GM21576 (cell line): ENCODE measurements around the gene GDF11.

Source experiments
- ATAC-seq: cut with Tn5 transposase; IDR thresholded peaks from one replicate; pipeline ENCODE4 v1.9.1; 2021; ENCODE audit warnings: mild to moderate bottlenecking, moderate library complexity; ENCODE audit not compliant: unreplicated experiment

Gene GDF11

GRCh38 chr12:55742719-55743405 is at the start of gene GDF11:
TSS of gene GDF11 (plus strand) at chr12:55743122. CDS start at chr12:55743317, 195 bp downstream.
- ATAC-seq, result peak; percentile 29

GRCh38 chr12:55693323-55694187 is 49.4 kb upstream of the GDF11 start:
- no peak for ATAC-seq

DNA sequence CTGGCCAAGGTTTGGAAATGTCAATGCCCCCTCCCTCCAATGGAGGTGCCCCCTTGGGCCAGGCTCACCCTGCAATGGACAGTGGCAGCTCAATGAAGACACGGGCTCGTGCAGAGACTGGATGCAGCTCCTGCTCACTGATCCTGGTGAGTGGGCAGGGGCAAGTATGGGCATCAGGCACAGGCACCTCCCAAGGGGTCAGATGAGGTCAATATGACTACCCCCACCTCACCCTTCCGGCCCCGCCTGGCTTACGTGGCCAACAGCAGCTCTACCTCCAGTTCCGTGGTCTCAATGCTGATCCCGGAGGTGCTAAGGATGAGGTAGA is 48.8 kb upstream of the GDF11 start:
- no peak for ATAC-seq

DNA sequence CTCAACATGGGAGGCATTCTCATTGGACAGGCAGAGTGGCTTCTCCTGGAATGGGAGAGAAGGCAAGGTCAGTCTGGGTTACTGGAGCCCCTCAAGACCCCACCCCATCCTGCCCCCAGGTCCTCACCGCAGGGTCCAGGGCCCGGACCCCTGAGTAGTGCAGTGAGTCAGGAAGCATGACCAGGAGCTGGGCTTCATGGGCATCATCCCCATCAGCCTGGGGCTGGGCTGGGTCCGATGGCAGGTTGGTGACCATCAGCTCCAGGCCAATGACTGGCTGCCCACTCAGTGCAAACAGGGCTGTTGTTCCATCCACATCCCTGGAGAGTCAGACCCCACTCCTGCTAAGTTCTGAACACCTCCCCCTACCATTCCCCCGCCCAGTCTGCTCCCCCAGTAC is 48.3 kb upstream of the GDF11 start:
- no peak for ATAC-seq

GRCh38 chr12:55695349-55695748 is 47.6 kb upstream of the GDF11 start:
- no peak for ATAC-seq

DNA sequence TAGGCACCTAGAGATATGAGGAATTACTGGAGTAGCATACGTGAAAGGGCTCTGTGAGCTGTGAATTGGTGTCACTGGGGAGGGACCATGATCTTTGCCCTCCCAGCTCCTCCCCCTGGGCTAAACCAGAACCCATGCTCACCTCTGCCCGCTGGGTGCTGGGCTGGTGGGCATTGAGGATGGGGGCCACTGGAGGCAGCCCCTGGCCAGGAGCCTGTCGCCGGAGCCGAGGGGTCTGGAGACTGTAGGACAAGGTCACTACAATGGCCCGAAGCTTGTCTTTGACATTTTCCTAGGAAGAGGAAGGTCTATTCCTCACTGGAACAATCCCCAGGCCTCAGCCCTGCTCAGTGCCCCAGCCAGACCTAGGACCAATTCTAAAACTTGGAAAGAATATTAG is 46.8 kb upstream of the GDF11 start:
- ATAC-seq, result no peak

- no peak for ATAC-seq
Observed at GRCh38 chr12:55696796-55697462, 46.0 kb upstream of the GDF11 start.

GRCh38 chr12:55697686-55698085 is 45.2 kb upstream of the GDF11 start:
- ATAC-seq, result no peak

DNA sequence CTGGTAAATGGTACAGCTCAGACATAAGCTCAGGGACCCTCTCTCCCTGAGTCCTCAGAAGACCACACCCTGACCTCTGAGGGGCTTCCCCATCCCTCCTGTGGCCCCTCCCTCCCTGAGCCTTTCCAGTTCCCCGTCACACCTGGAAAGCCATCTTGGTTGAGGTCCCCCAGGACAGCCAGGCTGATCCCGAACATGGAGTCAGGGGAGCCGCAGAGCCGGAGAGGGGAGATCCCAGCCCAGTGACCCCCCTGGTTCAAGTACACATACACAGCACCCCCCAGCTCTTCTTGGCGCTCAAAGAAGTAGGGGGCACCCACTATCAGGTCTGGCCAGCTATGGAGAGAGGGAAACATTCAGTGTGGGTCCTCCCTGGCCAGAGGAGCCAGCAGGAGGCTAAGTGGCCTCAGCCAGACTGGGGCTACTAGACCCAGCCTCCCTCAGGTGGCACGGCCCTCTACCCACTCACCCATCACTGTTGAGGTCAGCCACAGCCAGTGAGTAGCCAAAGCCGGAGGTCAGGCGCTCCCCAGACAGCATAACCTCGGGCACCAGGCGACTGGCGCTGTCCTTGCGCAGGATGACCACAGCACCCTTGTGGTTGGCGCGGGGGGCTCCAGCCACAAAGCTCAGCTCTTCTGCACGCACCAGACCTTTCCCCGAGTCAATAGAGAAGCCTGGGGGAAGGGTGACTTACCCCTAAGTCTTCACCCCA is 44.5 kb upstream of the GDF11 start:
- ATAC-seq, result no peak

DNA sequence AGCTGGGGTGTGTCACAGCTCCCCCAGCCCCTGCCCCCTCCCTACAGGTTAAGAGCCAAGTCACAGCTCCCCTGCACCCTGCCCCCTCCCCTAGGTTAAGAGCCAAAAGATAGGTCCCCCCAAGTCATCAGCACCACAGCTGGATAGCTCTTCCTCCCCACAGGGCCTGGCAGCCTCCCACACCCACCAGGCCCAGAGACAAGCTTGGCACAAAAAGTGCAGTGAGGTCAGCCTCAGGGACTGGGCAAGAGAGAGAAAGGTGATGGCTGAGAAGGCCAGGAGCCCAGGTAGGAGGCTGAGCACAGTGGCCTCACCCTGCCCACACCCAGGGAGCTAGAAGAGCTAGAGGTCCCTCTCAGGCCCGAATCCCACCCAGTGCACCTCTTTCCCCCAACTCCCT is 44.0 kb upstream of the GDF11 start:
- ATAC-seq, result no peak

DNA sequence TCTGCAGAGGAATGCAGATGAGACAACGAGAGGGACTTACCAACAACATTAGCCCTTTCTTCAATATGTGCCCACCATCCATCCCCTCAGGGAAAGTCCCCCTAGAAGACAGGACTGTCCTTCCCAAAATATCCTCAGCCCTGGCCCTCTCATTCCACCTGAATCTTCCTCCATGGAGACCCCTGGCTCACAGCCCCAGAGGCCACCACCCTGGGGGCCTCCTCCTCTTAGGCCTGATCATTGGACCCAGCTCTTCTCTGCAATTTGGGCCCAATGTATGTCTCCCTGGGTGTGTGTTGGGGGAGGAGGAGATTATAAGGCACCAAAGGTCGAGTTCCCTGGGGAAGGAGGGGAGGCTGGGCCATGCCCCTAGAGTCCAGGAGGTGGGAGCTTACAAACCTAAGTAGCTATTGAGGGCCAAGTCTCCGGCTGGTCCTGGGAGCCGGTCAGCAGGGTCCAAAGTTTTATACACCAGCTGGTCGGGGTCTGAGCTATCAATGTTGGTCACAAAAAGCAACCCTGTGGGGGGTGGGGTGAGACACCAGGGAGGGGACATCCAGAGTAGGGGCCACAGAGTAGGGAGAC is 43.4 kb upstream of the GDF11 start:
- ATAC-seq, result no peak

- no peak for ATAC-seq
Observed at GRCh38 chr12:55700255-55701018, 42.5 kb upstream of the GDF11 start.

GRCh38 chr12:55702861-55703260 is 40.1 kb upstream of the GDF11 start:
- ATAC-seq, result no peak

- no peak for ATAC-seq
Observed at GRCh38 chr12:55703288-55703687, 39.6 kb upstream of the GDF11 start.

DNA sequence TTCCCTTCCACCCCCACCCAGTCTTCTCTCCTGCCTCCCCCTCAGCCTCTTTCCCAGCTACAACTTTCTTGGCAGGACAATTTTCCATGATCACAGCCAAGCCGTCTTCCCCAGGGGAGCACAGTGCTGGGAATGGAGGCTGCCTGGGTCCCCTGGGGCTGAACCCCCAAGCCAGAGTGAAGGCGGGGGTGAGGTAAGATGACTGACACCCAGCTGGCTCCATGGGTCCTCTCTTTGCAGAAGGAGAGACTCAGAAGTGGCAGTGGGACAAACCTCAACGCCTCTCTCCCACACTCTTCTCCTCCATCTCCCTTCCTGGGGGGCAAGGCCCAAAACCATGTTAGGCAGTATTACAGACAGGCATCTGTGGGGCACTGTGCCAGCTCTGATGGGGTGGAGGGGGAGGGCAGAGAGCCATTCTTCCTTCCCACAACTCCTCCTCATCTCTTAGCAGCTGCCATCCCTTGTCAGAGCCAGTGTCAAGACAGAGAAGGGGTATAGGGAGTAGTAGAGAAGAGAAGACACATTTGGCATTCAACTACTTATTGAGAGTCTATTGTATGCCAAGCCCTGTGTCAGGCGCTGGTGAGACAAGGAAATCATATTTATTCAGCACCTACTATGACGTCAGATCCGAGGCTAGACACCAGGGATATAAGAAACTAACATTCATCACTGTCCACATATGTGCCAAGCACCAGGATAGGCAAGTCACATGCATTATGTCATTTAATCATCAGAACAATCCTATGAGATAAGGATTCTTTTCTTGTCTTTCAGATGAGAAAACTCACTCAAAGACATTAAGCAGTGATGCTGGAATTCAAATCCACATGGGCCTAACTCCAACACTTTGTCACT is 38.8 kb upstream of the GDF11 start:
- no peak for ATAC-seq

- ATAC-seq, result no peak
Observed at GRCh38 chr12:55704824-55705718, 37.9 kb upstream of the GDF11 start.

GRCh38 chr12:55705782-55706402 is 37.0 kb upstream of the GDF11 start:
- no peak for ATAC-seq
